NCI-H82 treated with DMSO at 0.1 percent for 48 hours (cell line): ENCODE data around the gene GCC1.

Source experiments
- DNase-seq: peaks from one replicate; lab custom pipeline; 2025; ENCODE audit not compliant: unreplicated experiment; lab: John Stamatoyannopoulos, UW

The GCC1 gene

GRCh38 chr7:127585044-127585953, at the start of gene GCC1:
Gene GCC1, minus strand, starts transcription at chr7:127585596. Its CDS starts 414 bp downstream, at chr7:127585182.
- peak; percentile 47 for DNase-seq

GRCh38 chr7:127632276-127632910, 47.0 kb upstream of the GCC1 start:
- no peak for DNase-seq

GRCh38 chr7:127629268-127629854, 44.0 kb upstream of the GCC1 start:
- no peak for DNase-seq

GRCh38 chr7:127628445-127628844, 43.0 kb upstream of the GCC1 start:
- no peak for DNase-seq

- DNase-seq = no peak
Measured at GRCh38 chr7:127625331-127625730, 39.9 kb upstream of the GCC1 start.

GRCh38 chr7:127620406-127621233, 35.2 kb upstream of the GCC1 start:
- no peak for DNase-seq

GRCh38 chr7:127619681-127620405, 34.4 kb upstream of the GCC1 start:
- DNase-seq = no peak

GRCh38 chr7:127618775-127619174, 33.4 kb upstream of the GCC1 start:
- DNase-seq = no peak

- DNase-seq = no peak
Measured at GRCh38 chr7:127618042-127618441, 32.6 kb upstream of the GCC1 start, which contains the start of gene PAX4. Gene PAX4, minus strand, starts transcription at chr7:127618142. Its CDS starts 2,214 bp downstream, at chr7:127615928.

- DNase-seq = no peak
Measured at GRCh38 chr7:127616724-127617123, 31.3 kb upstream of the GCC1 start.

GRCh38 chr7:127612263-127612662, 26.9 kb upstream of the GCC1 start:
- no peak for DNase-seq

GRCh38 chr7:127609297-127609696, 23.9 kb upstream of the GCC1 start:
- no peak for DNase-seq

GRCh38 chr7:127608446-127608845, 23.1 kb upstream of the GCC1 start:
- DNase-seq = no peak

- no peak for DNase-seq
Measured at GRCh38 chr7:127600885-127601284, 15.5 kb upstream of the GCC1 start.

- no peak for DNase-seq
Measured at GRCh38 chr7:127598318-127598717, 12.9 kb upstream of the GCC1 start.

GRCh38 chr7:127595737-127596136, 10.3 kb upstream of the GCC1 start:
- no peak for DNase-seq

- no peak for DNase-seq
Measured at GRCh38 chr7:127594490-127594889, 9.1 kb upstream of the GCC1 start.

- no peak for DNase-seq
Measured at GRCh38 chr7:127592550-127592949, 7.2 kb upstream of the GCC1 start.

GRCh38 chr7:127591591-127591990, 6.2 kb upstream of the GCC1 start:
- no peak for DNase-seq

GRCh38 chr7:127591189-127591588, 5.8 kb upstream of the GCC1 start:
- DNase-seq = no peak
